ENCODE measurements around the gene ZNF48.

ZNF48 gene

DNA sequence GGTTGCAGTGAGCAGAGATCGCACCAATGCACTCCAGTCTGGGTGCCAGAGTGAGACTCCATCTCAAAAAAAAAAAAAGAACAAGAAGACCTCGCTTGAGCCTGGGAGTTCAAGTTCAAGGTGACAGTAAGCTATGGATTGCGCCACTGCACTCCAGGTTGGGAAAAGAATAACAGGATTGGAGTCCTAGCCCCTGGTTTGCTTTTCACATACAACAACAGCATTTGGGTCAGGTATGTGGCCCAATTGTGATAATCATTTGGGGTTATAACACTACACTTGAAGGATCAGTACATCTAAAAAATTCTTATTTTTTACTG lies 53.9 kb downstream of the ZNF48 start:
- Histone ChIP-seq H3K9ac (no peak overlapping the region), H3K9me3 (ENCODE audit: control insufficient read depth, low read length) (no peaks in the 10 kb centered on the region), H3K4me2 (ENCODE audit: low read length) (no peak overlapping the region), H3K27ac (no peak overlapping the region), H3K27me3 (ENCODE audit: control insufficient read depth, insufficient read depth, low read length) (no peaks in the 10 kb centered on the region), H3K36me3 (ENCODE audit: control insufficient read depth, insufficient read depth, low read length) (no peaks in the 10 kb centered on the region), H3K4me1 (peaks cover 6% of the 10 kb centered on the region), H3K79me2 (peaks cover 5% of the 10 kb centered on the region), H2AFZ (no peak overlapping the region), H3K4me3 (ENCODE audit: low read depth, low read length) (no peak overlapping the region)
- TF ChIP-seq, protein P1, sequence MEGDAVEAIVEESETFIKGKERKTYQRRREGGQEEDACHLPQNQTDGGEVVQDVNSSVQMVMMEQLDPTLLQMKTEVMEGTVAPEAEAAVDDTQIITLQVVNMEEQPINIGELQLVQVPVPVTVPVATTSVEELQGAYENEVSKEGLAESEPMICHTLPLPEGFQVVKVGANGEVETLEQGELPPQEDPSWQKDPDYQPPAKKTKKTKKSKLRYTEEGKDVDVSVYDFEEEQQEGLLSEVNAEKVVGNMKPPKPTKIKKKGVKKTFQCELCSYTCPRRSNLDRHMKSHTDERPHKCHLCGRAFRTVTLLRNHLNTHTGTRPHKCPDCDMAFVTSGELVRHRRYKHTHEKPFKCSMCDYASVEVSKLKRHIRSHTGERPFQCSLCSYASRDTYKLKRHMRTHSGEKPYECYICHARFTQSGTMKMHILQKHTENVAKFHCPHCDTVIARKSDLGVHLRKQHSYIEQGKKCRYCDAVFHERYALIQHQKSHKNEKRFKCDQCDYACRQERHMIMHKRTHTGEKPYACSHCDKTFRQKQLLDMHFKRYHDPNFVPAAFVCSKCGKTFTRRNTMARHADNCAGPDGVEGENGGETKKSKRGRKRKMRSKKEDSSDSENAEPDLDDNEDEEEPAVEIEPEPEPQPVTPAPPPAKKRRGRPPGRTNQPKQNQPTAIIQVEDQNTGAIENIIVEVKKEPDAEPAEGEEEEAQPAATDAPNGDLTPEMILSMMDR (IDR thresholded peaks at IDR 0.05), result no peak

Measured in parathyroid adenoma (tissue), 2 donors.